Mesendoderm (in vitro differentiated cells): ENCODE results near the gene TCP11L2.

Experiments
- DNase-seq: peaks from one replicate; pipeline ENCODE4 v3.0.0; 2013
- H2AK5ac ChIP-seq: 2 replicates; pipeline ENCODE4 v1.6.1; 2013; ENCODE audit warnings: low read length, inconsistent platforms
- H2BK120ac ChIP-seq: 2 replicates; pipeline ENCODE4 v1.6.1; 2013; ENCODE audit warnings: low read depth, mild to moderate bottlenecking, low read length, moderate library complexity, mixed read lengths
- H2BK15ac ChIP-seq: replicated peaks from 2 replicates; pipeline ENCODE4 v1.6.1; 2013; ENCODE audit warnings: low read depth, mild to moderate bottlenecking, moderate library complexity
- H2BK5ac ChIP-seq: 2 replicates; pipeline ENCODE4 v1.6.1; 2013; ENCODE audit warnings: low read length, inconsistent platforms
- H3K18ac ChIP-seq: 2 replicates; pipeline ENCODE4 v1.6.1; 2013; ENCODE audit warnings: mild to moderate bottlenecking, low read length, mixed read lengths
- H3K23ac ChIP-seq: one replicate; pipeline ENCODE4 v1.6.1; 2013; ENCODE audit warnings: low read length
- H3K27ac ChIP-seq: 2 replicates; pipeline ENCODE4 v1.5.1; 2013; ENCODE audit warnings: low read depth, mild to moderate bottlenecking, inconsistent platforms, low read length, moderate library complexity
- H3K27me3 ChIP-seq: 2 replicates; pipeline ENCODE4 v1.6.1; 2013; ENCODE audit warnings: low read length, control low read depth, mild to moderate bottlenecking, inconsistent platforms; ENCODE audit not compliant: insufficient read depth, poor library complexity
- H3K36me3 ChIP-seq: 2 replicates; pipeline ENCODE4 v1.6.1; 2013; ENCODE audit warnings: low read length, inconsistent platforms; ENCODE audit not compliant: control insufficient read depth, insufficient read depth
- H3K4ac ChIP-seq: one replicate; pipeline ENCODE4 v1.6.1; 2013; ENCODE audit warnings: low read depth, mild to moderate bottlenecking, low read length, moderate library complexity
- H3K4me1 ChIP-seq: 2 replicates; pipeline ENCODE4 v1.6.1; 2013; ENCODE audit warnings: low read depth, low read length, inconsistent platforms; ENCODE audit not compliant: control insufficient read depth
- H3K4me2 ChIP-seq: 2 replicates; pipeline ENCODE4 v1.6.1; 2013; ENCODE audit warnings: low read length
- H3K4me3 ChIP-seq: 2 replicates; pipeline ENCODE4 v1.5.1; 2013; ENCODE audit warnings: mild to moderate bottlenecking, low read length
- H3K56ac ChIP-seq: one replicate; pipeline ENCODE4 v1.6.1; 2013; ENCODE audit warnings: low read length
- H3K79me1 ChIP-seq: 2 replicates; pipeline ENCODE4 v1.6.1; 2013; ENCODE audit warnings: low read length, inconsistent platforms
- H3K79me2 ChIP-seq: 2 replicates; pipeline ENCODE4 v1.6.1; 2013; ENCODE audit warnings: mild to moderate bottlenecking, low read length; ENCODE audit not compliant: control insufficient read depth, insufficient read depth
- H3K9ac ChIP-seq: 2 replicates; pipeline ENCODE4 v1.6.1; 2013; ENCODE audit warnings: low read length, inconsistent platforms
- H4K5ac ChIP-seq: one replicate; pipeline ENCODE4 v1.6.1; 2013; ENCODE audit warnings: low read length
- H4K8ac ChIP-seq: one replicate; pipeline ENCODE4 v1.6.1; 2013; ENCODE audit warnings: low read depth, mild to moderate bottlenecking, control low read depth, low read length, moderate library complexity
- WGBS: extraction: QIAGEN DNeasy Blood & Tissue Kit; methylation state at CpG from one replicate; pipeline ENCODE4 v1.1.7; 2013; ENCODE audit warnings: low lambda C conversion rate, missing lambda C conversion rate; ENCODE audit not compliant: insufficient coverage; ENCODE audit errors: extremely low coverage; 5-methylcytosine and 5-hydroxymethylcytosine counted together

Gene TCP11L2

DNA sequence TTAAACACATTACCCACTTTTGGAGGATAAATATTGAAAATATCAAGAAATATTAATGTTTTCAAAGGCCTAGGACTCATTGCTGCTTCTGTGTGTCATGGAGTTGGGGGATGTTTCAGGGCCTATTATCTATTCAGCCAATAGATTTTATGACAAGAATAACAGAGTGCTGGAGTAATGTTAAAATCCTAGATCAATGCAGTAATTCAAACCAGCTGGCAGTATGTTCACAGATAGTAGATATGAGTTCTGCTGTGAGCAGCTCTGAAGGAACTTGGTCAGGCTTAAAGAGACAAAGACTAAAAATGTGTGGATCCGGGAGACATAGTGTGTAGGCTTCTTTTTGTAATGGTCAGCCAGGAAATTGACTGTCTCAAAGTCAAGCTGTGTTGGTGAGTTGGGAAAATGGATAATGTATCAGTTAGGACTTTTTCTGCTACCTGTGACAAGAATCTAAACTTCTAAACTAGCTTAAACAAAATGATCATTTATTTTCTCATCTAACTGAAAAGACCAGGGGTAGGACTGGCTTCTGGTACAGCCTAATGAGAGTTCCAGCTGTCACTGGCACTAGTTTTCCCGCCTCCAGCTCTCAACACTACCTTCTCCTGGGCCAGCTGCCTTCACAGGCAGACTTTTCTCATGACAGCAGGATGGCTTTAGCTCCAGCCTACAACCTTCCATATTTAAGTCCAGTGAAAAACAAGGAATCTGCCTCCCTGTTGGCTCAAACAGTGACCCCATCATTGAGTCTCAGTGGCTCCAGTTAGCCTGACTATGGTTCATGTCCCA is 38.7 kb downstream of the TCP11L2 start:
- Histone ChIP-seq H3K36me3 (no peaks in the 10 kb centered on the region), H3K4me2 (no peak overlapping the region), H4K8ac (no peak overlapping the region), H3K9ac (no peak overlapping the region), H3K4ac (no peak overlapping the region), H3K27ac (no peak overlapping the region), H2BK5ac (no peak overlapping the region), H2BK15ac (no peak overlapping the region), H3K4me1 (no peaks in the 10 kb centered on the region), H3K79me2 (no peaks in the 10 kb centered on the region), H3K23ac (no peak overlapping the region), H3K18ac (no peak overlapping the region), H3K79me1 (no peaks in the 10 kb centered on the region), H3K27me3 (no peaks in the 10 kb centered on the region), H3K4me3 (no peak overlapping the region), H2BK120ac (no peak overlapping the region), H3K56ac (no peak overlapping the region), H4K5ac (no peak overlapping the region), H2AK5ac (no peak overlapping the region)
- no CpG with 5 or more reads among the region's 2 CpGs for WGBS
- no peak for DNase-seq

DNA sequence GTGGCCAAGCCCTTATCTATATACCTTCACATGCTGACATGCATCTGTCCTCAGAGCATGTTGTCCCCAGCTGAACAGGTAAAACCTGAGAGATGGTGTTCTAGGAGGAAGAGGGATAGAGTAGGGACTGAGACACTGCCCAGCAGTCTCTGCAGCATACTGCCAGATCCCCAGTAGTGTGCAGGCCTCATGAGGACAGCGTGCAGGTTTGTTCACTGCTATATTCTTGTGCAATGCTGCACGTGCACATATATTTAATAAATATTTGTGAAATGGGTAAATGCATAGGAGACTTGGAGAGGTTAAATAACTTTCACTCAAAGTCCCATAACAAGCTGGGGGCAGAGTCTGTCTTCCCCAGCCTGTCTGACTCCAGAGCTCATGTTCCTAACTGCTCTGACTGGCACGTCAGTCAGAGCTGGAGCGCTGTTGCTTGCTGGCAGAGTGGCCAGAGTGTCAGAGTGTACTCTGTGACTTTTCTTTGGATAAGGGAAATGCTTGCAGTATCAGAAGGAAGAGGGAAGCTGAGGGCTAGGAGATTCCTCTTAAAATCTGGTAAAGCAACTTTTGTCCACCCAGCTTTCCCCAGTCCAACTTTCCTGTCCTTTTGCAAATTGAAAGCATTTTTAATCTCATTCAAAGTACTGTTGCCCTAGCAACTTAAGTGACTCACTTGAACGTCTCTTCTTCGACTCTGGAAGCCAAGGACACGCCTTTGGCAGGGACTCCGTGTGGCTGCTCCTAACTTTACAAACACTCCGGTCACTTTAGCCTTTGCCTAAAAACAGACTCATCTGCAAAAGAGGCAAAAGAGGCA is 40.1 kb downstream of the TCP11L2 start:
- H2BK120ac ChIP-seq, result no peak overlapping the region
- H3K18ac ChIP-seq, result no peak overlapping the region
- no peak overlapping the region for H2BK5ac ChIP-seq
- no peak overlapping the region for H2AK5ac ChIP-seq
- no peak overlapping the region for H3K56ac ChIP-seq
- H2BK15ac ChIP-seq, result no peak overlapping the region
- no peaks in the 10 kb centered on the region for H3K79me1 ChIP-seq
- no peaks in the 10 kb centered on the region for H3K36me3 ChIP-seq
- no peak for DNase-seq
- H4K5ac ChIP-seq, result no peak overlapping the region
- H3K4me1 ChIP-seq, result no peaks in the 10 kb centered on the region
- no peak overlapping the region for H3K4ac ChIP-seq
- H3K4me3 ChIP-seq, result no peak overlapping the region
- no peaks in the 10 kb centered on the region for H3K79me2 ChIP-seq
- no peak overlapping the region for H3K27ac ChIP-seq
- H3K23ac ChIP-seq, result no peak overlapping the region
- no peak overlapping the region for H4K8ac ChIP-seq
- no peak overlapping the region for H3K9ac ChIP-seq
- H3K27me3 ChIP-seq, result no peaks in the 10 kb centered on the region
- no peak overlapping the region for H3K4me2 ChIP-seq
- WGBS, result no CpG with 5 or more reads among the region's 9 CpGs

DNA sequence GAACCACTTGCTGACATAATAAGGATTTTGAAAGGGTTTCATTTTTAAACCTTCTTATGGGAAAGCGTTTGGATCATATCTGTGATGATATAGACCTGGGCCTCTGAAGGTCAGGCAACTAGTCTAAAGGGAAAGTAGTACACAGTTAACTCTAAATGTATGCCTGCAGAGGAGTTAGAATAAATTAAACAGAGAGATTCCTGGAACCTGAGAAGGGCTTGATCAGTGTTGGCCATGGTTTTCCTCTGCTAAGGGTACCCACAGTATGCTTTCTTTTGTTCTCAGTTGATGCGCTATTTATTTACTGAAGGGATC is 40.6 kb downstream of the TCP11L2 start:
- H2BK5ac ChIP-seq, result no peak overlapping the region
- no peak overlapping the region for H2BK120ac ChIP-seq
- no peak overlapping the region for H2AK5ac ChIP-seq
- no CpG with 5 or more reads among the region's 2 CpGs for WGBS
- no peak overlapping the region for H3K56ac ChIP-seq
- H3K79me2 ChIP-seq, result no peaks in the 10 kb centered on the region
- no peaks in the 10 kb centered on the region for H3K36me3 ChIP-seq
- no peak overlapping the region for H3K23ac ChIP-seq
- H3K4me3 ChIP-seq, result no peak overlapping the region
- H3K27ac ChIP-seq, result no peak overlapping the region
- H3K4me2 ChIP-seq, result no peak overlapping the region
- H2BK15ac ChIP-seq, result no peak overlapping the region
- no peaks in the 10 kb centered on the region for H3K4me1 ChIP-seq
- no peaks in the 10 kb centered on the region for H3K79me1 ChIP-seq
- no peak overlapping the region for H4K8ac ChIP-seq
- no peak for DNase-seq
- H3K9ac ChIP-seq, result no peak overlapping the region
- no peak overlapping the region for H4K5ac ChIP-seq
- no peaks in the 10 kb centered on the region for H3K27me3 ChIP-seq
- no peak overlapping the region for H3K4ac ChIP-seq
- no peak overlapping the region for H3K18ac ChIP-seq

DNA sequence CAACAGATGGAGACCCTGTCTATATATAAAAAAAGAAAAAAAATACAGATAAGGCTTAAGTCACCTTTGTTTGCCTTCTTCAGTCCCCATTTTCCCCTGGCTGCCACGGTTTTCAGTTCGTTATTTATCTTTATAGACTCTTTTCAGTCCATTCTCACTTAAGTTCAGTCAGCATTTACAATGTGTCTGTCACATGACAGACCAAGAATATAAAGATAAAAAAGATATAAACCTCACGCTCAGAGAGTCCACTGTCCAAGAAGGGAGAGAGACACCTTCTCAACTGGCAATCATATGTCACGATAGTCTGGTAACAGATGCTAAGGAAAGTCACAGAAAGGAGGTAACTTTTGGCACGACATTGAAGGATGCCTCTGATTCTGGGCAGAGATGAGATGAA is 41.6 kb downstream of the TCP11L2 start:
- H3K79me2 ChIP-seq, result no peaks in the 10 kb centered on the region
- H3K27ac ChIP-seq, result no peak overlapping the region
- H4K5ac ChIP-seq, result no peak overlapping the region
- H3K4me3 ChIP-seq, result no peak overlapping the region
- WGBS, result no CpG with 5 or more reads among the region's 5 CpGs
- no peak overlapping the region for H3K23ac ChIP-seq
- no peaks in the 10 kb centered on the region for H3K79me1 ChIP-seq
- no peak overlapping the region for H3K9ac ChIP-seq
- H3K36me3 ChIP-seq, result no peaks in the 10 kb centered on the region
- no peak overlapping the region for H2BK5ac ChIP-seq
- H2BK15ac ChIP-seq, result no peak overlapping the region
- H2BK120ac ChIP-seq, result no peak overlapping the region
- no peak overlapping the region for H3K4ac ChIP-seq
- no peak overlapping the region for H4K8ac ChIP-seq
- no peak overlapping the region for H2AK5ac ChIP-seq
- no peak overlapping the region for H3K18ac ChIP-seq
- H3K56ac ChIP-seq, result no peak overlapping the region
- H3K4me2 ChIP-seq, result no peak overlapping the region
- no peaks in the 10 kb centered on the region for H3K4me1 ChIP-seq
- no peak for DNase-seq
- H3K27me3 ChIP-seq, result no peaks in the 10 kb centered on the region

DNA sequence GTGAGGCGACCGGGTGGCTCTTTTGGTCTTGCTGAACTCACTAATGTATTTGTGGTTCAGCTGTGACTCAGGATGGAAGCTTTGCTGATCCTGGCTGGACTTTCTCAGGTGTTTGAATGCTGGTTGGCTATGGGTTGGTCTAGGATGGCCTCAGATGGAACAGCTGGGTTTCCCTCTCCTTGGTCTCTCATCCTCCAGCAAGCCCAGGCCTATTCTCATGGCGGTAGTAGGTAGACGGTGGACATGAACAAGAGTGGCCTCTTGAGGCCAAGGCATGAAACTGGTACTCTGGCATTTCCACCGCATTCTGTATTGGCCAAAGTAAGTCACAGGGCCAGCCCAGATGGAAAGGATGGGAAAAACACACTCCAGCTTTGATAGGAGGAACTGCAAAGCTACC is 43.2 kb downstream of the TCP11L2 start:
- Histone ChIP-seq H3K56ac (no peak overlapping the region), H3K4me3 (no peak overlapping the region), H2AK5ac (no peak overlapping the region), H3K36me3 (no peaks in the 10 kb centered on the region), H3K27me3 (no peaks in the 10 kb centered on the region), H3K4ac (no peak overlapping the region), H3K79me2 (no peaks in the 10 kb centered on the region), H3K4me1 (no peaks in the 10 kb centered on the region), H3K9ac (no peak overlapping the region), H3K23ac (no peak overlapping the region), H2BK5ac (no peak overlapping the region), H4K5ac (no peak overlapping the region), H2BK120ac (no peak overlapping the region), H4K8ac (no peak overlapping the region), H3K18ac (no peak overlapping the region), H2BK15ac (no peak overlapping the region), H3K4me2 (no peak overlapping the region), H3K79me1 (no peaks in the 10 kb centered on the region), H3K27ac (no peak overlapping the region)
- WGBS, result no CpG with 5 or more reads among the region's 5 CpGs
- peak; percentile 91 for DNase-seq
